Activated effector memory CD4-positive, alpha-beta T cell treated with anti-CD3 and anti-CD28 coated beads, Interleukin-2, amount 50 U/mL, for 16 hours (primary cell): ENCODE measurements around the gene TBX21.

Source experiments
- DNase-seq: peaks from one replicate; pipeline ENCODE4 v3.0.0-alpha.2; 2020

The TBX21 gene

GRCh38 chr17:47776330-47777197 is 43.5 kb downstream of the TBX21 start:
- DNase-seq: peak; percentile 66

GRCh38 chr17:47778184-47778635 is 45.2 kb downstream of the TBX21 start:
- no peak for DNase-seq

GRCh38 chr17:47781397-47781796 is 48.4 kb downstream of the TBX21 start:
- no peak for DNase-seq

- DNase-seq: no peak
These were observed 52.6 kb downstream of the TBX21 start for GRCh38 chr17:47785538-47786123.

- DNase-seq: peak; percentile 82
These were observed 56.9 kb downstream of the TBX21 start for GRCh38 chr17:47789611-47790561.

GRCh38 chr17:47791025-47791424 is 58.0 kb downstream of the TBX21 start:
- no peak for DNase-seq

- DNase-seq: no peak
These were observed 59.4 kb downstream of the TBX21 start for GRCh38 chr17:47792457-47792856.

- DNase-seq: peak; percentile 13
These were observed 59.9 kb downstream of the TBX21 start for GRCh38 chr17:47792979-47793378.
